ENCODE results near the gene SULT1B1.

DNA sequence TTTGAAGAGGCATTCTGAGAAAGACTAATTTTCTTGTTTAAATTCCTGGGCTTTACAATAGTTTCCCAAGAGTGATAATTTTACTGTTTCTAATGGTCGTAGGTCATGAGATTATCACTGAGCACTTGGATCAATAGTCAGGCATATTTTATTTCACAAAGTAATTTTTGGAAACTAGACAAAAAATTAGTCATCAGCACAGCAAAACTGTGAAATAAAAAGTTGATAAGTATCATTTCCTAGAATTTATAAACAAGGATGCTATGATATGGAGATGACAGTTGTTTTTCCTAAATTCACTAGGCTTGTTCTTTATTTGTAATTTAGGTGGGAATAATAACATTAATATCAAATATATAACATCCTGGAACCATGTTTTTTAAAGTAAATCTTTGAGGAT is 33.0 kb downstream of the SULT1B1 start:
- TF ChIP-seq, protein P1, sequence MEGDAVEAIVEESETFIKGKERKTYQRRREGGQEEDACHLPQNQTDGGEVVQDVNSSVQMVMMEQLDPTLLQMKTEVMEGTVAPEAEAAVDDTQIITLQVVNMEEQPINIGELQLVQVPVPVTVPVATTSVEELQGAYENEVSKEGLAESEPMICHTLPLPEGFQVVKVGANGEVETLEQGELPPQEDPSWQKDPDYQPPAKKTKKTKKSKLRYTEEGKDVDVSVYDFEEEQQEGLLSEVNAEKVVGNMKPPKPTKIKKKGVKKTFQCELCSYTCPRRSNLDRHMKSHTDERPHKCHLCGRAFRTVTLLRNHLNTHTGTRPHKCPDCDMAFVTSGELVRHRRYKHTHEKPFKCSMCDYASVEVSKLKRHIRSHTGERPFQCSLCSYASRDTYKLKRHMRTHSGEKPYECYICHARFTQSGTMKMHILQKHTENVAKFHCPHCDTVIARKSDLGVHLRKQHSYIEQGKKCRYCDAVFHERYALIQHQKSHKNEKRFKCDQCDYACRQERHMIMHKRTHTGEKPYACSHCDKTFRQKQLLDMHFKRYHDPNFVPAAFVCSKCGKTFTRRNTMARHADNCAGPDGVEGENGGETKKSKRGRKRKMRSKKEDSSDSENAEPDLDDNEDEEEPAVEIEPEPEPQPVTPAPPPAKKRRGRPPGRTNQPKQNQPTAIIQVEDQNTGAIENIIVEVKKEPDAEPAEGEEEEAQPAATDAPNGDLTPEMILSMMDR (IDR thresholded peaks at IDR 0.05; ENCODE audit: insufficient read depth, low read length, poor library complexity, severe bottlenecking) = no peak
- TF ChIP-seq EZH2phosphoT487 (conservative IDR thresholded peaks at IDR 0.05; ENCODE audit: low read length) = no peak

All from SU-DHL-6 (cell line).